HCT116 (cell line): ENCODE results near the gene AGPAT3.

Experiments
- CTCF ChIP-seq, 3 experiments: fragments of 200-600 bp in 1 of 3; sonication (generic) in 1 of 3; IDR thresholded peaks in 2 of 3; conservative IDR thresholded peaks in 1 of 3; 2 replicates each; pipeline ENCODE4 v1.5.1; 2012 to 2017; ENCODE audit warnings: low read depth in 2 of 3, low read length in 2 of 3, antibody characterized with exemption in 1 of 3, borderline replicate concordance in 1 of 3, control low read depth in 1 of 3, mild to moderate bottlenecking in 1 of 3, mixed read lengths in 1 of 3, mixed run types in 1 of 3, moderate library complexity in 1 of 3; ENCODE audit not compliant: insufficient read depth in 1 of 3
- EGR1 ChIP-seq: IDR thresholded peaks from 2 replicates; pipeline ENCODE4 v1.6.1; 2012; ENCODE audit warnings: low read depth
- JUND ChIP-seq: IDR thresholded peaks from 2 replicates; pipeline ENCODE4 v1.6.1; 2012
- POLR2A ChIP-seq: IDR thresholded peaks from 2 replicates; pipeline ENCODE4 v1.7.0; 2011; ENCODE audit warnings: borderline replicate concordance; ENCODE audit not compliant: insufficient read depth, insufficient read length; ENCODE audit errors: extremely low read depth
- POLR2AphosphoS5 ChIP-seq: IDR thresholded peaks from 2 replicates; pipeline ENCODE4 v1.6.1; 2011; ENCODE audit warnings: mild to moderate bottlenecking, low read depth, low read length, moderate library complexity
- RAD21 ChIP-seq: IDR thresholded peaks from 2 replicates; pipeline ENCODE4 v1.6.1; 2012; ENCODE audit warnings: low read depth, mild to moderate bottlenecking
- ZNF274 ChIP-seq: fragments of 200-500 bp; sonication (Bioruptor generic); IDR thresholded peaks from 2 replicates; pipeline ENCODE4 v1.6.1; 2014; ENCODE audit warnings: mild to moderate bottlenecking, low read depth, low read length, inconsistent platforms

GRCh38 chr21:43868461-43868860, 3.4 kb downstream of the AGPAT3 start:
- TF ChIP-seq POLR2A, result no peak
- TF ChIP-seq RAD21, result no peak
- no peak for TF ChIP-seq CTCF (IDR thresholded peaks at IDR 0.05 in 2 of 3, conservative IDR thresholded peaks at IDR 0.05 in 1 of 3; ENCODE audit: borderline replicate concordance in 1 of 3, insufficient read depth in 1 of 3, low read depth in 2 of 3, low read length in 2 of 3)
- TF ChIP-seq ZNF274, result no peak
- no peak for TF ChIP-seq JUND
- TF ChIP-seq EGR1, result no peak
- TF ChIP-seq POLR2AphosphoS5, result no peak
